Breast epithelium (tissue), 4 donors: Measurements from ENCODE around the gene ACSL3. TPM values are rescaled to one million over a fixed set of nuclear protein-coding genes. Genes with fewer than 3 reads are reported as not detected.

Experiments
- DNase-seq, 2 donors: peaks; one replicate each; pipeline ENCODE4 v3.0.0-alpha.2; 2019; ENCODE audit warnings: low spot score in 2 of 2
- H3K27ac ChIP-seq, 2 donors: fragments of 200-600 bp; sonication (generic) in 1 of 2; one replicate each; pipeline ENCODE4 v1.5.1; 2016 to 2019; ENCODE audit warnings: mild to moderate bottlenecking in 1 of 2
- H3K27me3 ChIP-seq, 2 donors: fragments of 200-600 bp; sonication (generic) in 1 of 2; one replicate each; pipeline versions ENCODE4 v1.5.1 to v1.6.0; 2017 to 2019; ENCODE audit warnings: control low read depth in 1 of 2, mild to moderate bottlenecking in 1 of 2
- H3K36me3 ChIP-seq: fragments of 200-600 bp; one replicate; pipeline ENCODE4 v1.5.1; 2019
- H3K4me1 ChIP-seq, 2 donors: fragments of 200-600 bp; sonication (generic); one replicate each; pipeline ENCODE4 v1.5.1; 2016 to 2019; ENCODE audit warnings: control low read depth in 1 of 2
- H3K4me3 ChIP-seq, 3 donors: fragments of 200-600 bp; sonication (generic); 1 replicate in 2 of 3; 2 replicates in 1 of 3; pipeline ENCODE4 v1.5.1; 2016 to 2019; ENCODE audit warnings: mild to moderate bottlenecking in 3 of 3, moderate library complexity in 2 of 3
- H3K9me3 ChIP-seq, 2 donors: fragments of 200-600 bp; sonication (generic) in 1 of 2; one replicate each; pipeline ENCODE4 v1.5.1; 2016 to 2019; ENCODE audit warnings: control low read depth in 1 of 2
- POLR2A ChIP-seq: fragments of 450-650 bp; IDR thresholded peaks from one replicate; pipeline ENCODE4 v1.6.1; 2016; ENCODE audit warnings: antibody characterized with exemption, mild to moderate bottlenecking, moderate library complexity
- POLR2AphosphoS5 ChIP-seq, 3 donors: sonication (generic); formaldehyde crosslinking; IDR thresholded peaks; one replicate each; pipeline ENCODE4 v1.6.1; 2017; ENCODE audit warnings: antibody characterized with exemption in 3 of 3
- intact Hi-C: fragments of 100-400 bp; cut with DNase I; formaldehyde crosslinking; loops from one replicate; pipeline ENCODE4 v1.15.1; 2023; ENCODE audit warnings: low total_unique reads
- total RNA-seq, 3 donors: library from RNA; depleted of rRNA; stranded (reverse); fragments of >200 nt; gene quantifications; one replicate each; pipeline ENCODE4 v1.1.0, GENCODE V29; 2016
- TF ChIP-seq, protein P1 (sequence below), 3 donors: fragments of 450-650 bp; IDR thresholded peaks; one replicate each; pipeline ENCODE4 v1.5.1; 2016 to 2017; ENCODE audit warnings: antibody characterized with exemption in 3 of 3, mild to moderate bottlenecking in 3 of 3, moderate library complexity in 3 of 3

Gene ACSL3
- total RNA-seq, 3 donors from 2014 or later = 50.9 to 115 (median 74.4) TPM

DNA sequence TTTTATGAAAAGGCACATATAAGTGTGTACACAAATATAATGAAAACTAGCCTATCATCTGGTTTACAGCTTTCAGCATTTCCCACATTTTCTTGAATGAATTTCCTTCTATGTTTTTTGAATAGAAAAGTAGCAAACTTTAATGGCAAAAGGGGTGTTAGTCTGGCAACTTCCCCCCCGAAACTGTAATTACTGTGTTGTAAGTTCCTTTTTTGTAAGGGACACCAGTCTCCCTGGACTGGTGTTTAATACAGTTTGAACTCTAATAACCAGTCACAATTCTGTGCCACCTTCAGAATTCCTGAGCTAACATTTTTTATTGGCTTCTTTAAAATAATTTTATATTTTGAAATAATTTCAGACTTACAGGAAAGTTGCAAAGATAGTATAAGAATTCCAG, 94.2 kb downstream of the ACSL3 start:
- Histone ChIP-seq H3K27me3 (no peaks in the 10 kb centered on the region), H3K27ac (no peak overlapping the region), H3K4me1 (no peaks in the 10 kb centered on the region), H3K4me3 (no peak overlapping the region), H3K36me3 (no peaks in the 10 kb centered on the region), H3K9me3 (no peaks in the 10 kb centered on the region)
- intact Hi-C loops = no loop called here
- TF ChIP-seq POLR2AphosphoS5 (IDR thresholded peaks at IDR 0.05) (no peak), POLR2A (no peak)
- TF ChIP-seq, protein P1, sequence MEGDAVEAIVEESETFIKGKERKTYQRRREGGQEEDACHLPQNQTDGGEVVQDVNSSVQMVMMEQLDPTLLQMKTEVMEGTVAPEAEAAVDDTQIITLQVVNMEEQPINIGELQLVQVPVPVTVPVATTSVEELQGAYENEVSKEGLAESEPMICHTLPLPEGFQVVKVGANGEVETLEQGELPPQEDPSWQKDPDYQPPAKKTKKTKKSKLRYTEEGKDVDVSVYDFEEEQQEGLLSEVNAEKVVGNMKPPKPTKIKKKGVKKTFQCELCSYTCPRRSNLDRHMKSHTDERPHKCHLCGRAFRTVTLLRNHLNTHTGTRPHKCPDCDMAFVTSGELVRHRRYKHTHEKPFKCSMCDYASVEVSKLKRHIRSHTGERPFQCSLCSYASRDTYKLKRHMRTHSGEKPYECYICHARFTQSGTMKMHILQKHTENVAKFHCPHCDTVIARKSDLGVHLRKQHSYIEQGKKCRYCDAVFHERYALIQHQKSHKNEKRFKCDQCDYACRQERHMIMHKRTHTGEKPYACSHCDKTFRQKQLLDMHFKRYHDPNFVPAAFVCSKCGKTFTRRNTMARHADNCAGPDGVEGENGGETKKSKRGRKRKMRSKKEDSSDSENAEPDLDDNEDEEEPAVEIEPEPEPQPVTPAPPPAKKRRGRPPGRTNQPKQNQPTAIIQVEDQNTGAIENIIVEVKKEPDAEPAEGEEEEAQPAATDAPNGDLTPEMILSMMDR (IDR thresholded peaks at IDR 0.05) = no peak
- DNase-seq = no peak

DNA sequence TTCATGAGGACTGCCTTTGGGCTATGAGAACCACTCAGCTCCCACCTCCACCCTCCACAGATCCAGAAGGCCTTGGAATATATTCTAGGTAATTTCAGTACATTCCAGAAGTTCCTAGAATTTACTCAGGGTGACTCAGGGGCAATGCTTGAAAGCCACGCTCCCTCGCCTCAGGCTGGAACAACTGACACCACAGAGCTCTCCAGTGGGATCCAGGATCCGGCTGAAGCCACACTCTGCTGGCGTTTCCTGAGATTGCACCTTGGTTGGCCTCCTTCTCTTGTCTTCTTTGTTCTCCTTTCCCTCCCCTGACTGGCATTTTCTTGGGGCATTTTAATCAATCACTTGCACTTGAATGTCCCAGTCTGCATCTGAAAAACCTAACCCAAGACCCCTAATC, 98.5 kb downstream of the ACSL3 start:
- intact Hi-C loops = no loop called here

DNA sequence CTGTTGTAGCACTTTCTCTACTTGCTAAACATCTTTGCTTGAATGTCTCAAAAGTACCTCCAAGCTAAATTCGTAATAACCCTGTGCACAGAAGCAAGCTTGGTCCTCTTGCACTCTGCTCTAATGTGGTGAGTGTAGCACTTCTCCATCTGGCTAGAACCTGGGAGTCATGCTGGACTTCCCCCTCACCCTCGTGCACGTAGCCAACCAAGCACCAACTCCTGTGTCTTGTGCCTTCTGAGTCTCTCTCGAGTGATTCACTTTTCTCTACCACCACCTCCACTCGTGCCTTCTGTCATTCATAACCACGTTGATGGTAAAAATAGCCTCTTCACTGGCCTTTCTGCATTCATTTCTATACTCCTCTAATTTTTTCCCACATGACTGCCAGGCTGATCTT, 99.3 kb downstream of the ACSL3 start:
- Histone ChIP-seq H3K4me1 (no peaks in the 10 kb centered on the region), H3K4me3 (no peak overlapping the region), H3K27ac (no peak overlapping the region), H3K27me3 (no peaks in the 10 kb centered on the region), H3K36me3 (no peaks in the 10 kb centered on the region), H3K9me3 (no peaks in the 10 kb centered on the region)
- no peak for TF ChIP-seq POLR2AphosphoS5 (IDR thresholded peaks at IDR 0.05)
- no peak for TF ChIP-seq POLR2A
- TF ChIP-seq, protein P1 (IDR thresholded peaks at IDR 0.05) = no peak
- intact Hi-C loops = no loop called here
- no peak for DNase-seq

More for the DNA sequence above, 98.5 kb downstream of the ACSL3 start:
- TF ChIP-seq POLR2A = no peak
- TF ChIP-seq, protein P1 (IDR thresholded peaks at IDR 0.05) = peak in 1 of 3 donors; percentile 39
- TF ChIP-seq POLR2AphosphoS5 (IDR thresholded peaks at IDR 0.05) = no peak
- no peaks in the 10 kb centered on the region for H3K27me3 ChIP-seq
- H3K4me1 ChIP-seq = no peaks in the 10 kb centered on the region
- H3K27ac ChIP-seq = no peak overlapping the region
- peak in 1 of 2 donors; percentile 47 for DNase-seq
- H3K4me3 ChIP-seq = no peak overlapping the region
- H3K36me3 ChIP-seq = no peaks in the 10 kb centered on the region
- H3K9me3 ChIP-seq = no peaks in the 10 kb centered on the region

DNA sequence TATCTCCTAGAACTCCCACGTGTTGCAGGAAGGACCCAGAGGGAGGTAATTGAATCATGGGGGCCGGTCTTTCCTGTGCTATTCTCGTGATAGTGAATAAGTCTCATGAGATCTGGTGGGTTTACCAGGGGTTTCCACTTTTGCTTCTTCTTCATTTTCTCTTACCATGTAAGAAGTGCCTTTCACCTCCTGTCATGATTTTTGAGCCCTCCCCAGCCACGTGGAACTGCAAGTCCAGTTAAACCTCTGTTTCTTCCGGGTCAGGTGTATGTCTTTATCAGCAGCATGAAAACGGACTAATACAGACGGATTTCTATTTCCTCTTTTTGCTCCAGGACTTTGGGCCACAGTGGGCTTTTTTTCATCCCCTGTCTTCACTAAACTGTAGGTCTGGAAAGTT, 102.8 kb downstream of the ACSL3 start:
- no peak for DNase-seq
- no peak for TF ChIP-seq POLR2A
- TF ChIP-seq, protein P1 (IDR thresholded peaks at IDR 0.05) = no peak
- no peak for TF ChIP-seq POLR2AphosphoS5 (IDR thresholded peaks at IDR 0.05)
- intact Hi-C loops = no loop called here

DNA sequence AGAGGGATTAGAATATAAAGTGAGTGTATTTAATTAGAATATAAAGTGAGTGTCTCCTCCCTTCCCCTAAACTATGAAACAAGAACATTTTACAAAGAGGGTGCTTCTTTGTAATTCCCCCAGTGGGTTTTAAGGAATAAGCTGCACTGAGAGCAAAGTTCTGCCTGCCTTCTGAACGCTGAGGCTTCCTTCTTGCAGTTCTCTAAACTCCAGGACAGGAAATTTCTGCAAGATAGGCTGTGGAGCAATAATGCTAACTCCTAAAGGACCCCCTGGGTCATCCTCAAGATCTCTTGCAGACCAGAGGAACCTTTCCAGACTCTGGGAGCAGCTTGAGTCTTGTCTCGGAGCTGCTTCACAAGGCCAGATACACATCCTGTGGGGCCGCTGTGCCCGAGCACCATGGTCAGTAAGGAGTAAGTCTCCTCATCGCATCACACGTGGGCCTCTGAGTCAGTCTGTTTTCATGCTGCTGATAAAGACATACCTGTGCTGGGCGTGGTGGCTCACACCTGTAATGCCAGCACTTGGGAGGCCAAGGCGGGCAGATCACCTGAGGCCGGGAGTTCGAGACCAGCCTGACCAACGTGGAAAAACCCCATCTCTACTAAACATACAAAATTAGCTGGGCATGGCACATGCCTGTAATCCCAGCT, 103.7 kb downstream of the ACSL3 start:
- no peak for DNase-seq
- intact Hi-C loops = no loop called here
- TF ChIP-seq POLR2A (no peak), POLR2AphosphoS5 (IDR thresholded peaks at IDR 0.05) (no peak)
- TF ChIP-seq, protein P1 (IDR thresholded peaks at IDR 0.05) = no peak
- Histone ChIP-seq H3K9me3 (no peaks in the 10 kb centered on the region), H3K27ac (no peak overlapping the region), H3K36me3 (no peaks in the 10 kb centered on the region), H3K4me1 (no peaks in the 10 kb centered on the region), H3K4me3 (no peak overlapping the region), H3K27me3 (no peaks in the 10 kb centered on the region)

More for the DNA sequence above, 102.8 kb downstream of the ACSL3 start:
- no peaks in the 10 kb centered on the region for H3K27me3 ChIP-seq
- H3K4me3 ChIP-seq = no peak overlapping the region
- no peaks in the 10 kb centered on the region for H3K36me3 ChIP-seq
- H3K9me3 ChIP-seq = no peaks in the 10 kb centered on the region
- no peaks in the 10 kb centered on the region for H3K4me1 ChIP-seq
- H3K27ac ChIP-seq = no peak overlapping the region
